Cardiac muscle cell (in vitro differentiated cells and primary cell): ENCODE results near the gene ZNF493. TPM values are rescaled to one million over a fixed set of nuclear protein-coding genes. Genes with fewer than 3 reads are reported as not detected.

Experiments used
- DNase-seq, 2 donors: peaks; one replicate each; pipeline versions ENCODE4 v3.0.0 to v3.0.0-alpha.2; 2010 to 2017; ENCODE audit warnings: low read depth in 1 of 2, low spot score in 1 of 2
- H3K27ac ChIP-seq: fragments of 200-600 bp; sonication (generic); 2 replicates; pipeline ENCODE4 v1.5.1; 2016
- H3K27me3 ChIP-seq: fragments of 200-600 bp; sonication (generic); 2 replicates; pipeline ENCODE4 v1.6.0; 2016; ENCODE audit warnings: control low read depth
- H3K36me3 ChIP-seq: fragments of 200-600 bp; sonication (generic); 2 replicates; pipeline ENCODE4 v1.5.1; 2016; ENCODE audit warnings: control low read depth
- H3K4me1 ChIP-seq: fragments of 200-600 bp; sonication (generic); 2 replicates; pipeline ENCODE4 v1.8.1; 2017; ENCODE audit warnings: low read depth, mild to moderate bottlenecking, mixed run types
- H3K4me3 ChIP-seq: fragments of 200-600 bp; sonication (generic); 2 replicates; pipeline ENCODE4 v1.5.1; 2016; ENCODE audit warnings: mild to moderate bottlenecking
- H3K9me3 ChIP-seq: fragments of 200-600 bp; sonication (generic); 2 replicates; pipeline ENCODE4 v1.5.1; 2017; ENCODE audit warnings: low read depth, mild to moderate bottlenecking, control low read depth
- CTCF ChIP-seq: IDR thresholded peaks from 2 replicates; pipeline ENCODE4 v1.5.1; 2012; ENCODE audit warnings: low read depth, mild to moderate bottlenecking, low read length
- polyA plus RNA-seq: library from polyadenylated mRNA; unstranded; fragments of >200 nt; fragmentation: Nextera tagmentation; extraction: Ambion mirVana; gene quantifications from 2 replicates; pipeline ENCODE4 v1.2.1, GENCODE V29; 2016
- total RNA-seq: library from RNA; depleted of rRNA; stranded (reverse); fragments of >200 nt; gene quantifications from 2 replicates; pipeline ENCODE4 v1.2.3, GENCODE V29; 2016

Gene ZNF493
- total and polyA plus RNA-seq, 2 experiments from 2014 or later = 27.8 to 42.5 TPM

DNA sequence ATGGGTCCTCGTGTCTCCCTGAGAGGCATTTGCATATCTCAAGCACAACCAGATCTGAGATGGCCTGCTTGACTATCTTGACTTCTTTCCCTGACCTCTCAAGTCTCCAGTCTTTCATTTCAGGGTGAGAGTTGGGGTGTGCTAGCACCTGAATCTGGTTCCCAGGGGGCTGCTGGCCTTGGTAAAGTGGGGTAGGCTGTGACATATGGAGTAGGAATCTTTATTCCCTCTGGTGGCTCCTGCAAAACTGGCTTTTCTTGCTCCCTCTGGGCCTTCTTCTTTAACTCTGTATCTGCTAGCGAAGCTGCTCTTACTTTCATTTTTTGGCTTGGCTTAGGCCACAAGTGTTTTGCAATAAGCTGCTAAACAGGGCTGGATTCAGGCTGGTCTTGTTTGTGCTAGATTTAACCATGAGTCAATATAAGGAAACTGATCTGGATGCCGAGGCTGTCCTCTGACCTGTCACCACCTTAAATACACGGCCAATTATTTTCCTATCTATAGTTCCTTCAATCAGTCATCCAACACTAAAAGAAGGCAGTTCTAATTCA is 42.3 kb downstream of the ZNF493 start:
- H3K4me3 ChIP-seq = no peak overlapping the region
- H3K36me3 ChIP-seq = no peaks in the 10 kb centered on the region
- TF ChIP-seq CTCF = no peak
- H3K4me1 ChIP-seq = peaks cover 9% of the 10 kb centered on the region
- H3K27me3 ChIP-seq = no peaks in the 10 kb centered on the region
- no peaks in the 10 kb centered on the region for H3K9me3 ChIP-seq
- peak in 1 of 2 donors; percentile 33 for DNase-seq
- peak overlapping the region; percentile 75 for H3K27ac ChIP-seq

DNA sequence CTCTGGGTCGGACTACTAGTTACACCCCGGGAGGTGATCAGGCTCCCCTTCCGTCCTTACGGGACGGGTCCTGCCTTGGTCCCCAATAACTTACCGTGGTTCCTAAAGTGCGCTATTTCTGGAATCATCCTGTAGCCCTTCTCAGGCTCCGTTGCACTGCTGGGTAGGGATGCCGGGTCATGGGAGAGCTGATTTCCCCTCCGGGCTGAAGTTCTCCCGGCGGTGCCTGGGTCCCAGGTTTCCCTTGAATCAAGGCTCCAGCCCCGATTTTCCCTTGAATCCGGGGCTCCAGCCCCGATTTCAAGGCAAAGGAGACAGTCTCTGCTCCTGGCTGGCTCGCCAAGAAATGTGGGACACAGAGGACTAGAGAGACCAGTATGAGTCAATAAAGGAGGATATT is 43.4 kb downstream of the ZNF493 start:
- no peak overlapping the region for H3K27ac ChIP-seq
- TF ChIP-seq CTCF = no peak
- no peak for DNase-seq

GRCh38 chr19:21451187-21451586 is 54.3 kb downstream of the ZNF493 start:
- DNase-seq = no peak
- no peaks in the 10 kb centered on the region for H3K4me1 ChIP-seq
- no peaks in the 10 kb centered on the region for H3K27me3 ChIP-seq
- H3K4me3 ChIP-seq = no peak overlapping the region
- H3K9me3 ChIP-seq = peaks cover 15% of the 10 kb centered on the region
- H3K36me3 ChIP-seq = peaks cover 9% of the 10 kb centered on the region
- TF ChIP-seq CTCF = no peak
- H3K27ac ChIP-seq = no peak overlapping the region

More for the DNA sequence above, 43.4 kb downstream of the ZNF493 start:
- Histone ChIP-seq H3K4me3 (no peak overlapping the region), H3K4me1 (peaks cover 9% of the 10 kb centered on the region), H3K27me3 (no peaks in the 10 kb centered on the region), H3K36me3 (no peaks in the 10 kb centered on the region), H3K9me3 (no peaks in the 10 kb centered on the region)

GRCh38 chr19:21454901-21455300 is 58.0 kb downstream of the ZNF493 start:
- H3K27me3 ChIP-seq = no peaks in the 10 kb centered on the region
- DNase-seq = no peak
- H3K36me3 ChIP-seq = peaks cover 9% of the 10 kb centered on the region
- no peaks in the 10 kb centered on the region for H3K4me1 ChIP-seq
- H3K27ac ChIP-seq = no peak overlapping the region
- H3K4me3 ChIP-seq = no peak overlapping the region
- H3K9me3 ChIP-seq = peaks cover 18% of the 10 kb centered on the region
- TF ChIP-seq CTCF = no peak

GRCh38 chr19:21460686-21461085 is 63.8 kb downstream of the ZNF493 start:
- Histone ChIP-seq H3K36me3 (no peaks in the 10 kb centered on the region), H3K27me3 (no peaks in the 10 kb centered on the region), H3K27ac (no peak overlapping the region), H3K9me3 (peaks cover 4% of the 10 kb centered on the region), H3K4me1 (no peaks in the 10 kb centered on the region), H3K4me3 (no peak overlapping the region)
- no peak for TF ChIP-seq CTCF
- DNase-seq = no peak
